ENCODE results near the gene HTT-AS.

The HTT-AS gene

GRCh38 chr4:3021627-3022026, 52.7 kb downstream of the HTT-AS start:
- H3K4me3 ChIP-seq (ENCODE audit: low read depth, low read length, poor library complexity, severe bottlenecking): no peak overlapping the region
- no peak overlapping the region for H2AFZ ChIP-seq (ENCODE audit: low read length)
- no peaks in the 10 kb centered on the region for H3K79me2 ChIP-seq (ENCODE audit: insufficient read depth, low read length)
- no peak overlapping the region for H3K9ac ChIP-seq (ENCODE audit: low read length)
- TF ChIP-seq EZH2 (IDR thresholded peaks at IDR 0.05; ENCODE audit: borderline replicate concordance, low read length): no peak
- TF ChIP-seq, protein P1, sequence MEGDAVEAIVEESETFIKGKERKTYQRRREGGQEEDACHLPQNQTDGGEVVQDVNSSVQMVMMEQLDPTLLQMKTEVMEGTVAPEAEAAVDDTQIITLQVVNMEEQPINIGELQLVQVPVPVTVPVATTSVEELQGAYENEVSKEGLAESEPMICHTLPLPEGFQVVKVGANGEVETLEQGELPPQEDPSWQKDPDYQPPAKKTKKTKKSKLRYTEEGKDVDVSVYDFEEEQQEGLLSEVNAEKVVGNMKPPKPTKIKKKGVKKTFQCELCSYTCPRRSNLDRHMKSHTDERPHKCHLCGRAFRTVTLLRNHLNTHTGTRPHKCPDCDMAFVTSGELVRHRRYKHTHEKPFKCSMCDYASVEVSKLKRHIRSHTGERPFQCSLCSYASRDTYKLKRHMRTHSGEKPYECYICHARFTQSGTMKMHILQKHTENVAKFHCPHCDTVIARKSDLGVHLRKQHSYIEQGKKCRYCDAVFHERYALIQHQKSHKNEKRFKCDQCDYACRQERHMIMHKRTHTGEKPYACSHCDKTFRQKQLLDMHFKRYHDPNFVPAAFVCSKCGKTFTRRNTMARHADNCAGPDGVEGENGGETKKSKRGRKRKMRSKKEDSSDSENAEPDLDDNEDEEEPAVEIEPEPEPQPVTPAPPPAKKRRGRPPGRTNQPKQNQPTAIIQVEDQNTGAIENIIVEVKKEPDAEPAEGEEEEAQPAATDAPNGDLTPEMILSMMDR (IDR thresholded peaks at IDR 0.05; ENCODE audit: low read length): no peak
- no peaks in the 10 kb centered on the region for H3K4me1 ChIP-seq (ENCODE audit: insufficient read depth, low read length, severe bottlenecking)
- H3K9me2 ChIP-seq (ENCODE audit: low read depth, low read length): no peaks in the 10 kb centered on the region
- no peaks in the 10 kb centered on the region for H3K36me3 ChIP-seq (ENCODE audit: insufficient read depth, low read length)
- H3K4me2 ChIP-seq (ENCODE audit: low read length): no peak overlapping the region
- H3K9me3 ChIP-seq (ENCODE audit: low read length): no peaks in the 10 kb centered on the region
- H3F3A ChIP-seq (ENCODE audit: insufficient read depth, low read length): no peaks in the 10 kb centered on the region
- H4K20me1 ChIP-seq (ENCODE audit: insufficient read depth, low read length): no peaks in the 10 kb centered on the region
- no peak overlapping the region for H3K27ac ChIP-seq (ENCODE audit: low read depth, low read length, poor library complexity, severe bottlenecking)
- H3K27me3 ChIP-seq (ENCODE audit: insufficient read depth, low read length): no peaks in the 10 kb centered on the region

DNA sequence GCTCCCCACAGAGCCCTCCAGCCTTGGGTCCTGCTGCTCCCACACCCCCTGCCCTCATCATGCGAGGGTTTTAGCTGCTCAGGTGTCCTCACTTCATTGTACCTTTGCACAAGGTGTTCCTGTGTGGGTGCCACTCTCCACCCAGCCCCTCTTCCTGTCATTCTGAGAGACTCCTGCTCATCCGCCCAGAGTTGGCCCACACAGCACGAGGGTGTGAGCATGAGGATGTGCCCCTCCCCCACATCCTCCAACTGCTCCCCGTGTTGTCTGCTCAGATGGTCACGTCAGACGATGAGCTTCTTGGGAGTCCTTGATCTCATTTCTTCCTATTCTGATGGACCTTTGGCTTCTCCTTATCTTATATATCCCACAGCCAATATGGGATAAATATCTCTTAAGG, 53.2 kb downstream of the HTT-AS start:
- no peaks in the 10 kb centered on the region for H3K79me2 ChIP-seq (ENCODE audit: insufficient read depth, low read length)
- H4K20me1 ChIP-seq (ENCODE audit: insufficient read depth, low read length): no peaks in the 10 kb centered on the region
- no peaks in the 10 kb centered on the region for H3K27me3 ChIP-seq (ENCODE audit: insufficient read depth, low read length)
- H3K4me2 ChIP-seq (ENCODE audit: low read length): no peak overlapping the region
- no peaks in the 10 kb centered on the region for H3K9me3 ChIP-seq (ENCODE audit: low read length)
- H3K9me2 ChIP-seq (ENCODE audit: low read depth, low read length): no peaks in the 10 kb centered on the region
- no peaks in the 10 kb centered on the region for H3K36me3 ChIP-seq (ENCODE audit: insufficient read depth, low read length)
- H2AFZ ChIP-seq (ENCODE audit: low read length): no peak overlapping the region
- no peaks in the 10 kb centered on the region for H3K4me1 ChIP-seq (ENCODE audit: insufficient read depth, low read length, severe bottlenecking)
- H3F3A ChIP-seq (ENCODE audit: insufficient read depth, low read length): no peaks in the 10 kb centered on the region
- TF ChIP-seq, protein P1 (IDR thresholded peaks at IDR 0.05; ENCODE audit: low read length): no peak
- TF ChIP-seq EZH2 (IDR thresholded peaks at IDR 0.05; ENCODE audit: borderline replicate concordance, low read length): no peak
- H3K27ac ChIP-seq (ENCODE audit: low read depth, low read length, poor library complexity, severe bottlenecking): no peak overlapping the region
- no peak overlapping the region for H3K4me3 ChIP-seq (ENCODE audit: low read depth, low read length, poor library complexity, severe bottlenecking)
- no peak overlapping the region for H3K9ac ChIP-seq (ENCODE audit: low read length)

GRCh38 chr4:3019145-3019846, 55.0 kb downstream of the HTT-AS start:
- Histone ChIP-seq H3K9me2 (ENCODE audit: low read depth, low read length) (no peaks in the 10 kb centered on the region), H3K4me1 (ENCODE audit: insufficient read depth, low read length, severe bottlenecking) (no peaks in the 10 kb centered on the region), H3K36me3 (ENCODE audit: insufficient read depth, low read length) (no peaks in the 10 kb centered on the region), H3K4me3 (ENCODE audit: low read depth, low read length, poor library complexity, severe bottlenecking) (no peak overlapping the region), H3K79me2 (ENCODE audit: insufficient read depth, low read length) (no peaks in the 10 kb centered on the region), H3F3A (ENCODE audit: insufficient read depth, low read length) (no peaks in the 10 kb centered on the region), H2AFZ (ENCODE audit: low read length) (no peak overlapping the region), H3K9ac (ENCODE audit: low read length) (no peak overlapping the region), H3K4me2 (ENCODE audit: low read length) (no peak overlapping the region), H3K27me3 (ENCODE audit: insufficient read depth, low read length) (no peaks in the 10 kb centered on the region), H3K27ac (ENCODE audit: low read depth, low read length, poor library complexity, severe bottlenecking) (no peak overlapping the region), H3K9me3 (ENCODE audit: low read length) (no peaks in the 10 kb centered on the region), H4K20me1 (ENCODE audit: insufficient read depth, low read length) (no peaks in the 10 kb centered on the region)
- no peak for TF ChIP-seq EZH2 (IDR thresholded peaks at IDR 0.05; ENCODE audit: borderline replicate concordance, low read length)
- TF ChIP-seq, protein P1 (IDR thresholded peaks at IDR 0.05; ENCODE audit: low read length): no peak

Data from OCI-LY1 (cell line).